ENCODE measurements around the gene CCDC174.

Gene CCDC174

GRCh38 chr3:14651440-14652251 lies at the start of gene CCDC174 (continued):
- TF ChIP-seq ZNF416 (tag by site-specific recombination; IDR thresholded peaks at IDR 0.05) (no peak), SP3 (tag by site-specific recombination; IDR thresholded peaks at IDR 0.05) (peak; percentile 96), ZFP37 (tag by site-specific recombination; IDR thresholded peaks at IDR 0.05) (no peak; the same call in 1 of the 2 replicates), ZNF701 (tag by site-specific recombination; IDR thresholded peaks at IDR 0.05) (no peak), MYNN (tag by site-specific recombination; IDR thresholded peaks at IDR 0.05; ENCODE audit: borderline replicate concordance) (no peak), OVOL3 (tag by site-specific recombination; IDR thresholded peaks at IDR 0.05) (peak; percentile 33; the same call in 1 of the 2 replicates), ZNF221 (tag by site-specific recombination; IDR thresholded peaks at IDR 0.05; ENCODE audit: borderline replicate concordance) (no peak), ZNF560 (tag by site-specific recombination; IDR thresholded peaks at IDR 0.05; ENCODE audit: borderline replicate concordance) (no peak), ZNF426 (tag by site-specific recombination; IDR thresholded peaks at IDR 0.05) (no peak), ZNF629 (tag by site-specific recombination; IDR thresholded peaks at IDR 0.05) (peak; percentile 98), ZNF660 (tag by site-specific recombination; IDR thresholded peaks at IDR 0.05) (peak; percentile 57; the same call in 1 of the 2 replicates), IKZF3 (tag by site-specific recombination; IDR thresholded peaks at IDR 0.05) (no peak; the same call in 1 of the 2 replicates), ZBTB8A (tag by site-specific recombination; IDR thresholded peaks at IDR 0.05) (peak; percentile 52; the same call in 1 of the 2 replicates), ZNF19 (tag by site-specific recombination; IDR thresholded peaks at IDR 0.05; ENCODE audit: low read depth) (no peak), ZBTB11 (tag by site-specific recombination; conservative IDR thresholded peaks at IDR 0.05; ENCODE audit: low read depth) (peak; percentile 97), ZNF37A (tag by site-specific recombination; IDR thresholded peaks at IDR 0.05) (no peak), ZNF529 (tag by site-specific recombination; IDR thresholded peaks at IDR 0.05; ENCODE audit: insufficient replicate concordance) (no peak), ZNF645 (tag by site-specific recombination; IDR thresholded peaks at IDR 0.05) (no peak), GLIS1 (tag by site-specific recombination; IDR thresholded peaks at IDR 0.05) (no peak), ZEB2 (tag by site-specific recombination; IDR thresholded peaks at IDR 0.05) (peak; percentile 92), ZNF16 (tag by site-specific recombination; IDR thresholded peaks at IDR 0.05; ENCODE audit: low read depth) (no peak), ZNF670 (tag by site-specific recombination; IDR thresholded peaks at IDR 0.05; ENCODE audit: low read depth) (no peak), ZNF157 (tag by site-specific recombination; IDR thresholded peaks at IDR 0.05) (no peak), ZNF18 (tag by site-specific recombination; IDR thresholded peaks at IDR 0.05) (no peak), ZNF280D (tag by site-specific recombination; IDR thresholded peaks at IDR 0.05) (peak; percentile 97), SP7 (tag by site-specific recombination; IDR thresholded peaks at IDR 0.05) (peak; percentile 93), ZNF423 (tag by site-specific recombination; IDR thresholded peaks at IDR 0.05) (no peak)
- TF ChIP-seq, protein P1, sequence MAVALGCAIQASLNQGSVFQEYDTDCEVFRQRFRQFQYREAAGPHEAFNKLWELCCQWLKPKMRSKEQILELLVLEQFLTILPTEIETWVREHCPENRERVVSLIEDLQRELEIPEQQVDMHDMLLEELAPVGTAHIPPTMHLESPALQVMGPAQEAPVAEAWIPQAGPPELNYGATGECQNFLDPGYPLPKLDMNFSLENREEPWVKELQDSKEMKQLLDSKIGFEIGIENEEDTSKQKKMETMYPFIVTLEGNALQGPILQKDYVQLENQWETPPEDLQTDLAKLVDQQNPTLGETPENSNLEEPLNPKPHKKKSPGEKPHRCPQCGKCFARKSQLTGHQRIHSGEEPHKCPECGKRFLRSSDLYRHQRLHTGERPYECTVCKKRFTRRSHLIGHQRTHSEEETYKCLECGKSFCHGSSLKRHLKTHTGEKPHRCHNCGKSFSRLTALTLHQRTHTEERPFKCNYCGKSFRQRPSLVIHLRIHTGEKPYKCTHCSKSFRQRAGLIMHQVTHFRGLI (tag by site-specific recombination; IDR thresholded peaks at IDR 0.05), result no peak

All from HEK293 (cell line).